Fibroblast of lung (primary cell): ENCODE data around the gene SLC30A7.

Experiments
- CTCF ChIP-seq, 2 donors: IDR thresholded peaks in 1 of 2; conservative IDR thresholded peaks in 1 of 2; 1 replicate in 1 of 2; 2 replicates in 1 of 2; pipeline ENCODE4 v1.5.1; 2011 to 2012; ENCODE audit warnings: low read length in 2 of 2, control low read depth in 1 of 2, inconsistent platforms in 1 of 2, low read depth in 1 of 2, mild to moderate bottlenecking in 1 of 2
- EZH2 ChIP-seq: IDR thresholded peaks from 2 replicates; pipeline ENCODE4 v1.5.1; 2012; ENCODE audit warnings: low read length, control low read depth, mild to moderate bottlenecking; ENCODE audit errors: missing control alignments

DNA sequence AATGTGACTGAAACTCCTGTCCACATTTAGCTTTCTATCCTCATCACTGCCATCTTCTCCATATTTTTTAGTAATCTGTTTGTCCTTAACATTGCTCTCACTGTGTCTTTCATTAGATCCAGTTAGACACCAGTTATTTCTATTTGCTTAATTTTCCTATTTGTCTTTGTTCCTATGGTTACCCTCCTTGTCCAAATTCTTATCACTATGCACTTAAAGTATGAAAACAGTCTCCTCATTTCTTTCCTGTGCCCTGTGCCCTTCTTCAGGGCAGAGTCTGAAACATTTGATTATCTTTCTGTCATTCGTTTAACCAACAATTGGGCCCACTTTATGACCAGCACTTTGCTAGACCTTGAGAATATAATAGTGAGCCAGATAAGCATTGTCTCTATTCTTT lies 64.2 kb downstream of the SLC30A7 start:
- TF ChIP-seq EZH2 (no peak), CTCF (conservative IDR thresholded peaks at IDR 0.05 in 1 of 2, IDR thresholded peaks at IDR 0.05 in 1 of 2; ENCODE audit: low read depth in 1 of 2, low read length in 2 of 2) (no peak)
